HCT116 (cell line): ENCODE measurements around the gene QRSL1. TPM values are rescaled to one million over a fixed set of nuclear protein-coding genes. Genes with fewer than 3 reads are reported as not detected.

Source experiments
- ATAC-seq: fragments of 200-7000 bp; cut with Tn5 transposase; 2 replicates; pipeline ENCODE4 v1.9.1; 2020; ENCODE audit warnings: mild to moderate bottlenecking, moderate library complexity
- BruUV-seq: library from RNA; stranded (reverse); fragments of 400-500 nt; replicated peaks from 2 replicates; lab custom pipeline; 2021; lab: Mats Ljungman, UMichigan
- CTCF ChIA-PET: fragments of 300-600 bp; sonication (Branson Sonifier 250); formaldehyde crosslinking; loops from one replicate; lab custom pipeline; 2021; ENCODE audit warnings: antibody characterized with exemption; lab: Charles Lee
- POLR2A ChIA-PET: fragments of 300-600, 350-600 bp; sonication (Branson Sonifier 250); formaldehyde crosslinking; loops from one replicate; lab custom pipeline; 2021; ENCODE audit warnings: antibody characterized with exemption; lab: Charles Lee
- RAD21 ChIA-PET, 2 experiments: fragments of 300-600 bp; sonication (Branson Sonifier 250); formaldehyde crosslinking; loops; one replicate each; lab custom pipeline; 2023; ENCODE audit warnings: low total read pairs in 2 of 2; ENCODE audit not compliant: uncharacterized antibody in 2 of 2, unreplicated experiment in 2 of 2, low non-redundant PET in 1 of 2; lab: Charles Lee
- DNase-seq: peaks from one replicate; pipeline ENCODE4 v3.0.0-alpha.2; 2010; ENCODE audit warnings: low read depth, low spot score
- H2AFZ ChIP-seq: fragments of 200-600 bp; shearing (Covaris generic), sonication (generic); 2 replicates; pipeline ENCODE4 v1.6.1; 2017; ENCODE audit warnings: low read depth, mixed run types, mixed read lengths, antibody characterized with exemption, low read length; ENCODE audit not compliant: poor library complexity, severe bottlenecking
- H3K27ac ChIP-seq: 2 replicates; pipeline ENCODE4 v1.5.1; 2012; ENCODE audit warnings: low read depth, low read length
- H3K27me3 ChIP-seq: fragments of 200-600 bp; sonication (generic); 2 replicates; pipeline ENCODE4 v1.6.1; 2016; ENCODE audit warnings: mixed run types, low read length, mixed read lengths; ENCODE audit not compliant: insufficient read depth
- H3K36me3 ChIP-seq, 2 experiments: fragments of 200-500 bp in 1 of 2; fragments of 200-600 bp in 1 of 2; sonication (Bioruptor generic) in 1 of 2; sonication (generic) in 1 of 2; 2 replicates each; pipeline versions ENCODE4 v1.5.1 to v1.6.1; 2014 to 2016; ENCODE audit warnings: low read length in 2 of 2, inconsistent platforms in 1 of 2, mixed read lengths in 1 of 2, mixed run types in 1 of 2; ENCODE audit not compliant: insufficient read depth in 2 of 2, control insufficient read depth in 1 of 2
- H3K4me1 ChIP-seq, 2 experiments: fragments of 200-600 bp in 1 of 2; sonication (generic) in 1 of 2; 2 replicates each; pipeline versions ENCODE4 v1.5.1 to v1.6.1; 2012 to 2017; ENCODE audit warnings: low read length in 2 of 2, inconsistent platforms in 1 of 2, mild to moderate bottlenecking in 1 of 2, mixed read lengths in 1 of 2, mixed run types in 1 of 2, moderate library complexity in 1 of 2; ENCODE audit not compliant: insufficient read depth in 2 of 2, control insufficient read depth in 1 of 2
- H3K4me2 ChIP-seq: fragments of 200-600 bp; sonication (generic); 2 replicates; pipeline ENCODE4 v1.6.1; 2017; ENCODE audit warnings: mixed run types, low read length, mixed read lengths
- H3K4me3 ChIP-seq, 2 experiments: fragments of 200-600 bp in 1 of 2; sonication (generic) in 1 of 2; replicated peaks in 1 of 2; 2 replicates each; pipeline ENCODE4 v1.5.1; 2011 to 2016; ENCODE audit warnings: low read length in 2 of 2, control low read depth in 1 of 2, low read depth in 1 of 2, mild to moderate bottlenecking in 1 of 2, mixed read lengths in 1 of 2, mixed run types in 1 of 2
- H3K79me2 ChIP-seq: fragments of 200-600 bp; sonication (generic); 2 replicates; pipeline ENCODE4 v1.6.1; 2017; ENCODE audit warnings: mild to moderate bottlenecking, mixed run types, low read length, moderate library complexity, mixed read lengths; ENCODE audit not compliant: insufficient read depth
- H3K9ac ChIP-seq: fragments of 200-600 bp; sonication (generic); 2 replicates; pipeline ENCODE4 v1.6.1; 2016; ENCODE audit warnings: low read length, mixed read lengths
- H3K9me2 ChIP-seq: fragments of 200-600 bp; sonication (generic), shearing (Covaris generic); 2 replicates; pipeline ENCODE4 v1.6.1; 2017; ENCODE audit warnings: mixed run types, mild to moderate bottlenecking, moderate library complexity; ENCODE audit not compliant: insufficient read depth
- H3K9me3 ChIP-seq, 2 experiments: fragments of 200-500 bp in 1 of 2; fragments of 200-600 bp in 1 of 2; sonication (Bioruptor generic) in 1 of 2; sonication (generic) in 1 of 2; 2 replicates each; pipeline ENCODE4 v1.6.1; 2014 to 2017; ENCODE audit warnings: low read length in 2 of 2, mixed read lengths in 2 of 2, inconsistent platforms in 1 of 2, low read depth in 1 of 2, mild to moderate bottlenecking in 1 of 2, mixed run types in 1 of 2, moderate library complexity in 1 of 2; ENCODE audit not compliant: control insufficient read depth in 1 of 2, insufficient read depth in 1 of 2
- H4K20me1 ChIP-seq: fragments of 200-600 bp; sonication (generic), shearing (Covaris generic); 2 replicates; pipeline ENCODE4 v1.6.1; 2017; ENCODE audit warnings: mixed run types, mild to moderate bottlenecking, moderate library complexity; ENCODE audit not compliant: insufficient read depth
- CBX3 ChIP-seq: IDR thresholded peaks from 2 replicates; pipeline ENCODE4 v1.6.1; 2012; ENCODE audit warnings: low read depth
- CEBPB ChIP-seq: IDR thresholded peaks from 2 replicates; pipeline ENCODE4 v1.6.1; 2012; ENCODE audit warnings: low read depth
- EGR1 ChIP-seq: IDR thresholded peaks from 2 replicates; pipeline ENCODE4 v1.6.1; 2012; ENCODE audit warnings: low read depth
- JUND ChIP-seq: IDR thresholded peaks from 2 replicates; pipeline ENCODE4 v1.6.1; 2012
- POLR2A ChIP-seq: IDR thresholded peaks from 2 replicates; pipeline ENCODE4 v1.7.0; 2011; ENCODE audit warnings: borderline replicate concordance; ENCODE audit not compliant: insufficient read depth, insufficient read length; ENCODE audit errors: extremely low read depth
- POLR2AphosphoS5 ChIP-seq: IDR thresholded peaks from 2 replicates; pipeline ENCODE4 v1.6.1; 2011; ENCODE audit warnings: mild to moderate bottlenecking, low read depth, low read length, moderate library complexity
- SP1 ChIP-seq: IDR thresholded peaks from 2 replicates; pipeline ENCODE4 v1.6.1; 2012; ENCODE audit warnings: low read depth
- YY1 ChIP-seq: IDR thresholded peaks from 2 replicates; pipeline ENCODE4 v1.6.1; 2011; ENCODE audit warnings: low read length, low read depth, moderate library complexity, mild to moderate bottlenecking; ENCODE audit not compliant: insufficient replicate concordance; ENCODE audit errors: extremely low read depth
- ZFX ChIP-seq: fragments of 450-650 bp; IDR thresholded peaks from 2 replicates; pipeline ENCODE4 v1.6.1; 2017
- intact Hi-C: fragments of 100-400 bp; cut with micrococcal nuclease; formaldehyde crosslinking; loops from 2 replicates; pipeline ENCODE4 v1.10.0; 2022
- total RNA-seq: library from RNA; stranded (reverse); gene quantifications from one replicate; pipeline ENCODE4 v1.2.1, GENCODE V29; 2021; ENCODE audit not compliant: unreplicated experiment
- TF ChIP-seq, protein P1 (sequence below): IDR thresholded peaks from 2 replicates; pipeline ENCODE4 v1.6.1; 2011; ENCODE audit warnings: mild to moderate bottlenecking, low read length, moderate library complexity; ENCODE audit not compliant: insufficient replicate concordance; ENCODE audit errors: extremely low read depth
- TF ChIP-seq, protein P2 (sequence below), 3 experiments: fragments of 200-600 bp in 1 of 3; sonication (generic) in 1 of 3; IDR thresholded peaks in 2 of 3; conservative IDR thresholded peaks in 1 of 3; 2 replicates each; pipeline ENCODE4 v1.5.1; 2012 to 2017; ENCODE audit warnings: low read depth in 2 of 3, low read length in 2 of 3, antibody characterized with exemption in 1 of 3, borderline replicate concordance in 1 of 3, control low read depth in 1 of 3, mild to moderate bottlenecking in 1 of 3, mixed read lengths in 1 of 3, mixed run types in 1 of 3, moderate library complexity in 1 of 3; ENCODE audit not compliant: insufficient read depth in 1 of 3

The QRSL1 gene
- total RNA-seq, 1 experiment from 2014 or later: 16.0 TPM

GRCh38 chr6:106666282-106667021, 37.1 kb downstream of the QRSL1 start:
- intact Hi-C loops: no loop called here
- no peak overlapping the region for H3K4me3 ChIP-seq
- ATAC-seq: no peak
- H3K27me3 ChIP-seq: no peaks in the 10 kb centered on the region
- H2AFZ ChIP-seq: no peak overlapping the region
- POLR2A ChIA-PET: no interaction called here
- peaks cover 8 to 20% of the 10 kb centered on the region in 2 experiments; a peak in 3 of 4 replicates for H3K36me3 ChIP-seq
- no peak overlapping the region for H3K4me2 ChIP-seq
- H3K9me3 ChIP-seq: no peaks in the 10 kb centered on the region
- no peaks in the 10 kb centered on the region for H3K9me2 ChIP-seq
- no peak overlapping the region for H3K27ac ChIP-seq
- H3K4me1 ChIP-seq: no peaks in the 10 kb centered on the region
- DNase-seq: no peak
- no peaks in the 10 kb centered on the region for H3K79me2 ChIP-seq
- no peak overlapping the region for H3K9ac ChIP-seq
- TF ChIP-seq CBX3 (no peak), SP1 (no peak), JUND (no peak), POLR2A (no peak), EGR1 (no peak), POLR2AphosphoS5 (no peak), YY1 (no peak), ZFX (no peak), CEBPB (no peak)
- TF ChIP-seq, protein P1, sequence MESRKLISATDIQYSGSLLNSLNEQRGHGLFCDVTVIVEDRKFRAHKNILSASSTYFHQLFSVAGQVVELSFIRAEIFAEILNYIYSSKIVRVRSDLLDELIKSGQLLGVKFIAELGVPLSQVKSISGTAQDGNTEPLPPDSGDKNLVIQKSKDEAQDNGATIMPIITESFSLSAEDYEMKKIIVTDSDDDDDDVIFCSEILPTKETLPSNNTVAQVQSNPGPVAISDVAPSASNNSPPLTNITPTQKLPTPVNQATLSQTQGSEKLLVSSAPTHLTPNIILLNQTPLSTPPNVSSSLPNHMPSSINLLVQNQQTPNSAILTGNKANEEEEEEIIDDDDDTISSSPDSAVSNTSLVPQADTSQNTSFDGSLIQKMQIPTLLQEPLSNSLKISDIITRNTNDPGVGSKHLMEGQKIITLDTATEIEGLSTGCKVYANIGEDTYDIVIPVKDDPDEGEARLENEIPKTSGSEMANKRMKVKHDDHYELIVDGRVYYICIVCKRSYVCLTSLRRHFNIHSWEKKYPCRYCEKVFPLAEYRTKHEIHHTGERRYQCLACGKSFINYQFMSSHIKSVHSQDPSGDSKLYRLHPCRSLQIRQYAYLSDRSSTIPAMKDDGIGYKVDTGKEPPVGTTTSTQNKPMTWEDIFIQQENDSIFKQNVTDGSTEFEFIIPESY: no peak
- TF ChIP-seq, protein P2, sequence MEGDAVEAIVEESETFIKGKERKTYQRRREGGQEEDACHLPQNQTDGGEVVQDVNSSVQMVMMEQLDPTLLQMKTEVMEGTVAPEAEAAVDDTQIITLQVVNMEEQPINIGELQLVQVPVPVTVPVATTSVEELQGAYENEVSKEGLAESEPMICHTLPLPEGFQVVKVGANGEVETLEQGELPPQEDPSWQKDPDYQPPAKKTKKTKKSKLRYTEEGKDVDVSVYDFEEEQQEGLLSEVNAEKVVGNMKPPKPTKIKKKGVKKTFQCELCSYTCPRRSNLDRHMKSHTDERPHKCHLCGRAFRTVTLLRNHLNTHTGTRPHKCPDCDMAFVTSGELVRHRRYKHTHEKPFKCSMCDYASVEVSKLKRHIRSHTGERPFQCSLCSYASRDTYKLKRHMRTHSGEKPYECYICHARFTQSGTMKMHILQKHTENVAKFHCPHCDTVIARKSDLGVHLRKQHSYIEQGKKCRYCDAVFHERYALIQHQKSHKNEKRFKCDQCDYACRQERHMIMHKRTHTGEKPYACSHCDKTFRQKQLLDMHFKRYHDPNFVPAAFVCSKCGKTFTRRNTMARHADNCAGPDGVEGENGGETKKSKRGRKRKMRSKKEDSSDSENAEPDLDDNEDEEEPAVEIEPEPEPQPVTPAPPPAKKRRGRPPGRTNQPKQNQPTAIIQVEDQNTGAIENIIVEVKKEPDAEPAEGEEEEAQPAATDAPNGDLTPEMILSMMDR (IDR thresholded peaks at IDR 0.05 in 2 of 3, conservative IDR thresholded peaks at IDR 0.05 in 1 of 3; ENCODE audit: borderline replicate concordance in 1 of 3, insufficient read depth in 1 of 3, low read depth in 2 of 3, low read length in 2 of 3): no peak
- no peaks in the 10 kb centered on the region for H4K20me1 ChIP-seq
- RAD21 ChIA-PET: no interaction called here
- no TSS peak for BruUV-seq
- CTCF ChIA-PET: no interaction called here
